Activated naive CD4-positive, alpha-beta T cell treated with anti-CD3 and anti-CD28 coated beads, Interleukin-2, amount 50 U/mL, for 72 hours (primary cell): Measurements from ENCODE around the gene EFHD2. TPM values are rescaled to one million over a fixed set of nuclear protein-coding genes. Genes with fewer than 3 reads are reported as not detected.
"Not testable (repeated sequence)": the region's sequence is repeated elsewhere in the genome, so short reads cannot be mapped to it uniquely, and the experiment has no call there.

ENCODE experiments used
- ATAC-seq, 2 donors: fragments of 150-1000 bp; cut with Tn5 transposase; 2 replicates each; pipeline ENCODE4 v1.10.0; 2021; ENCODE audit warnings: mild to moderate bottlenecking in 2 of 2, moderate library complexity in 2 of 2
- DNase-seq, 2 donors: peaks; one replicate each; pipeline ENCODE4 v3.0.0; 2021 to 2022; ENCODE audit warnings: low spot score in 2 of 2
- H3K27ac Mint-ChIP-seq, 2 donors: one replicate each; pipeline ENCODE4 v1.8.0; 2022; ENCODE audit warnings: mild to moderate bottlenecking in 2 of 2, mixed read lengths in 2 of 2
- H3K36me3 Mint-ChIP-seq, 2 donors: one replicate each; pipeline ENCODE4 v1.8.0; 2022; ENCODE audit warnings: mixed read lengths in 2 of 2
- H3K9me3 Mint-ChIP-seq, 2 donors: one replicate each; pipeline ENCODE4 v1.8.0; 2022; ENCODE audit warnings: mixed read lengths in 2 of 2
- total RNA-seq, 2 donors: library from RNA; stranded (reverse); gene quantifications; one replicate each; pipeline ENCODE4 v1.2.3, GENCODE V29; 2022

The EFHD2 gene
- total RNA-seq, 2 donors from 2014 or later, result 18.8 to 55.8 TPM

DNA sequence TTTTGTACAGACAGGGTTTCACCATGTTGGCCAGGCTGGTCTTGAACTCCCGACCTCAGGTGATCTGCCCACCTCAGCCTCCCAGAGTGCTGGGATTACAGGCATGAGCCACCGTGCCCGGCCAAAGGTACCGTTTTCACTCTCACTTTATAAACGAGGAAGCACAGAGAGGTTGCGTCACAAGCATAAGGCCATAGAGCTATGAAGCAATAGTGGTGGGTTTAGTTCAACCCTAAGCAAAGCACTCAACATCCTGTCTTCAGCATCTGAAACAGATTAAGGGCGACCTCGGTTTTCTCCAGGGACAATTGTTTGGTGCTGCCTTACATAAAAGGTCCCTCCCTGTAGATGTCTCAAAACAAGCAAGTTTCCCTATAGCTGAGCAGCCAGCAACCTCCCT lies 25.1 kb downstream of the EFHD2 start:
- ATAC-seq, H3K27ac Mint-ChIP-seq, H3K36me3 Mint-ChIP-seq, DNase-seq, H3K9me3 Mint-ChIP-seq: not testable (repeated sequence)

DNA sequence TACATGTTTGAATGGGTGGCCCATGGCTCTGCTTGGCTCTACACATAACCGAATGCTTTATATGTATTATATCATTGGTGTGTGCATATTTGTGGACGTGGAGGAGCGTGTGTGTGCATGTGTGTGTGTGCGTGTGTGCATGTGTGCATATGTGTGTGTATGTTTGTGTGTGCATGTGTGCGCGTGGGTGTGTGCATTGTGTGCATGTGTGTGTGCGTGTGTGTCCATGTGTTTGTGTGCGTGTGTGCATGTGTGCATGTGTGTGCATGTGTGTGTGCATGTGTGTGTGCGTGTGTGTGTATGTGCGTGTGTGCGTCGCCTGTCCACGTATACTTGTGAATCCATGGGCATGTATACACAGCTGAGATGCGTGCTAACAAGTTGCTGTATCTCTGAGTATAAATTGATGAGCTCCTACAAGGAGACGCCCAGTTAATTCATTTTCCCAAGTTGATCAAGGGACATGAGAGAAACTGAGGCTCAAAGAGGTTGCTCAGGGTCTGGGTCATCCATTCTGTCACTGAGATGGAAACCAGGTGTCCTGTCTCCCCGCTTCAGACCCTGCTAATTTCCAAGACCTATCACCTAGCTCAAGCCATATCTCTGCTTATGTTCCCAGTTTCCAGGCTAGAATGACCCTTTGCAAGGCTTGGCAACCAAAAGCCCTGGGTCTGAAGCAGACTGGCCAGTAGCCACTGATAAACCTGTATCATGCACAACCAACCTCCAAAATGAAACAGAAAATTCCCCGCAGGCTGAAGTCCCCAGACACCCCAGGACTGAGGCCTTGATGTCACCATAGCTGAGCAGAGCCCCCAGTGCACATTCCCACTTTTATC lies 25.8 kb downstream of the EFHD2 start:
- H3K9me3 Mint-ChIP-seq, result no peaks in the 10 kb centered on the region
- no peak for ATAC-seq
- no peaks in the 10 kb centered on the region for H3K36me3 Mint-ChIP-seq
- no peak for DNase-seq
- no peak overlapping the region for H3K27ac Mint-ChIP-seq

DNA sequence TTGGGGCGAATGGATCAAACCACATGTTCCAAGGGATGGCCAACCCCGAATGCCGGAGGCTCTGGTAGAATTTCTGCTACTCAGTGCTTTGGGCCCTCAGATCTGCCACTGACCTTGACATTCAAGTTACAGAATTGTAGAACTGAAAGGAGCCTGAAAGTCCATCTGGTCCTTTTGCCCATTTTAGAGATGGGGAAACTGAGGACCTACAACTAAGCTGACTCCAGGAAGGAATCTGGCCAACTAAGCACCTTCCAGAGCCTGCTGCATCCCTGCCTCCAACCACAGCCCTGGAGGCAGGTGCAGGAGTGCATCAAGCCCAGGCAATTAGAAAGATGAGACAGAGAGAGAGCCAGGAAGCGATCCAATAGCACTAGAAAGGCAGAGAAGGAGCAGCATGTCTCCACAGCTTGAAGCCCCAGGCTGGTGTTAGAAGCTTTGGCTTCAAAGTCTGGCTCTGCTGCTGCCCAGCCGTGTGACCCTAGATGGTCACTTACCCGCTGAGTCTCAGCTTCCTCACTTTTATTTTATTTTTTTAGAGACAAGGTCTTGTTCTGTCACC lies 27.3 kb downstream of the EFHD2 start:
- no peak for ATAC-seq
- no peak overlapping the region for H3K27ac Mint-ChIP-seq
- no peaks in the 10 kb centered on the region for H3K36me3 Mint-ChIP-seq
- H3K9me3 Mint-ChIP-seq, result no peaks in the 10 kb centered on the region
- DNase-seq, result no peak

DNA sequence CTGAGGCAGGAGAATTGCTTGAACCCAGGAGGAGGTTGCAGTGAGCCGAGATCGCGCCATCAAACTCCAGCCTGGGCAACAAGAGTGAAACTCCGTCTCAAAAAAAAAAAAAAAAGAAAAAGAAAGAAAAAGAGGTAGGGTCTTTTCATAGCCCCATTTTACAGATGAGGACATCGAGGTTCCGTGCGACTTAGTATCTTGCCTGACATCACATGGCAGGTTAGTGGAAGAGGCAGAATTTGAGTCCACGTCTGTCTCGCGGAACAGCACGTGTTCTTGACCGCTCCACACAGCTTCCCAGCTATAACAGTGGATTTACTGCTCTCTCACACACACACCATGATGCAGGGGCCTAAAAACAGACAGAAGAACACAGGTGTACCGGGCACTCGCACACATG lies 29.6 kb downstream of the EFHD2 start:
- ATAC-seq, result no peak
- DNase-seq, result no peak
- Mint-ChIP-seq H3K27ac (no peak overlapping the region), H3K36me3 (no peaks in the 10 kb centered on the region), H3K9me3 (no peaks in the 10 kb centered on the region)

DNA sequence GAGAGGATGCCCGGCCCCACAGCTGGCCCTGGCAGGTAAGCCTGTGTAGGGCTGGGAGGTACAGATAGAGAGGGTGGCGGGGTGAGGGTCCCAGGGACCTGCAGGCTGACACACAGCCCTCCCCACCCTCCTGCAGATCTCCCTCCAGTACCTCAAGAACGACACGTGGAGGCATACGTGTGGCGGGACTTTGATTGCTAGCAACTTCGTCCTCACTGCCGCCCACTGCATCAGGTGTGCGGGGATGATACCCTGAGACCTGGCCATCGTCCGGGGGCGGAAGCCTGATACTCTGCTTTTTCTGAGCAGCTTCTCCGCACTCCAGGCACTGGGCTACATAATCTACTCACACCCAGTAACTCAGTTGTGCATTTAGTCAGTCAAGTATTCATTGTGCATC lies 30.7 kb downstream of the EFHD2 start:
- ATAC-seq (no peak), DNase-seq (no peak)

DNA sequence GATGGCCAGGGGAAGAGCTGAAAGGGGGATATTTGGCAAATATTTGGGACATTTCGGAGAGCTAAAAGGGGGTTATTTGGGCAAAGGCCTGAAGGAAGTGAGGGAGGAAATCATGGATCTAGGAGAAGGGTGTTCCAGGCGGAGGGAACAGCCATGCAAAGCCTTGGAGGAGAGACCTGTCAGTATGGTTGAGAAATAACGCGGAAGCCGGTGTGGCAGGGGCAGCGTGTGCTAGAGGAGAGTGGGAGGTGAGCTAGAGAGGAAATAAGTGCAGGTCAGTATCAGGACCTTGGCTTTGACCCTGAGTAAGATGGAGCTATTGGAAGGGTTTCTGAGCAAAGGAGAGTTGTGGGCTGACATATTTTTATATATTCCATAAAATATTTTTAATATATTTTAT lies 31.6 kb downstream of the EFHD2 start:
- no peak for ATAC-seq
- H3K27ac Mint-ChIP-seq, result no peak overlapping the region
- no peak for DNase-seq

More for the DNA sequence above, 30.7 kb downstream of the EFHD2 start:
- Mint-ChIP-seq H3K36me3 (no peaks in the 10 kb centered on the region), H3K27ac (no peak overlapping the region), H3K9me3 (no peaks in the 10 kb centered on the region)

DNA sequence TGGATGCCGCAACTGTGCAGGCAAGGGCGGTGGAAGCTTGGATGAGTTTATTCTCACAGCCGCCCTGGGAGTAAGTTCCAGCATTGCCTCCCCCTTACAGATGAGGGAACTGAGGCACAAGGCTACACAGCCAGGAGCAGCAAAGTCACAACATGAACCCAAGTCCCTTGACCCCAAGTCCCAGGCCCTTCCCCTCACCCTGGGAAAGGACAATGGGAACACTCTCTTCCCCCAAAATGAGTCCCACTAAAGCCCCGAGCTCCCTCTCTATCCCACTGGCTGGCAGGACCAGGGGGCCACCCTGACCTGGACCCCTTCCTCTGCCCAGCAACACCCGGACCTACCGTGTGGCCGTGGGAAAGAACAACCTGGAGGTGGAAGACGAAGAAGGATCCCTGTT lies 32.4 kb downstream of the EFHD2 start:
- ATAC-seq (no peak), DNase-seq (no peak)
- no peak overlapping the region for H3K27ac Mint-ChIP-seq
- no peaks in the 10 kb centered on the region for H3K36me3 Mint-ChIP-seq
- H3K9me3 Mint-ChIP-seq, result no peaks in the 10 kb centered on the region

More for the DNA sequence above, 31.6 kb downstream of the EFHD2 start:
- Mint-ChIP-seq H3K36me3 (no peaks in the 10 kb centered on the region), H3K9me3 (no peaks in the 10 kb centered on the region)

DNA sequence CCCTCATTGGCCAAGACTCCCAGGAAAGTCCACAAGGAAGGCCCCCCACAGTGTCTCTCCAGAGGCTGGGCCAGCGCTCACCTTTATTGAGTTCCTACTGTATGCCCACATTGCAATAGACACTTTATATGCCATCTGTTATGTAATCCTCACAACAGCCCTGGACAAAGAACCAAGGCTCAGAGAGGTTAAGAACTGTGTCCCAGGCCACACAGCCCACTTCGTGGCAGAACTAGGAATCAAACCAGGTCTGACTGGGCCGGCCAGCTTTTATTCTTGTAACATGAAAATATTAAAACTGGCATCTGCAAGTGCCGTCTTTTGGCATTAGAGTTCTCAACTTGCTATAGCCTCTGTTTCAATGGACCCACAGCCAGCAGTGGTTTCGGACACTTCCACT lies 33.1 kb downstream of the EFHD2 start:
- Mint-ChIP-seq H3K36me3 (no peaks in the 10 kb centered on the region), H3K27ac (no peak overlapping the region), H3K9me3 (no peaks in the 10 kb centered on the region)
- ATAC-seq, result no peak
- DNase-seq, result no peak

DNA sequence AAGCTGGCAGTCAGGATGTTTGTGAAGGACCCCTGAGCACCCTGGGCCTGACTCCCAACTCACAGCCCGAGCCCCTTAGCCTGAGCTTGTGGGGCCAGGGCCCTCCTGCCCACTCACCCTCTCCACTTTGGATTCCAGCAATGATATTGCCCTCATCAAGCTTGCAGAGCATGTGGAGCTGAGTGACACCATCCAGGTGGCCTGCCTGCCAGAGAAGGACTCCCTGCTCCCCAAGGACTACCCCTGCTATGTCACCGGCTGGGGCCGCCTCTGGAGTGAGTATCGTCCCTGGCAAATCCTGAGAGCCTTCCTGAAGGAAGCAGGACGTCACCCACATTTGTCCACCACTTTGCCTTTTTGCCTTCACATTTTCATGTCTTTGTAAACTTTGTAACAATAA lies 33.6 kb downstream of the EFHD2 start:
- ATAC-seq (no peak), DNase-seq (no peak)
- Mint-ChIP-seq H3K27ac (no peak overlapping the region), H3K36me3 (no peaks in the 10 kb centered on the region), H3K9me3 (no peaks in the 10 kb centered on the region)

DNA sequence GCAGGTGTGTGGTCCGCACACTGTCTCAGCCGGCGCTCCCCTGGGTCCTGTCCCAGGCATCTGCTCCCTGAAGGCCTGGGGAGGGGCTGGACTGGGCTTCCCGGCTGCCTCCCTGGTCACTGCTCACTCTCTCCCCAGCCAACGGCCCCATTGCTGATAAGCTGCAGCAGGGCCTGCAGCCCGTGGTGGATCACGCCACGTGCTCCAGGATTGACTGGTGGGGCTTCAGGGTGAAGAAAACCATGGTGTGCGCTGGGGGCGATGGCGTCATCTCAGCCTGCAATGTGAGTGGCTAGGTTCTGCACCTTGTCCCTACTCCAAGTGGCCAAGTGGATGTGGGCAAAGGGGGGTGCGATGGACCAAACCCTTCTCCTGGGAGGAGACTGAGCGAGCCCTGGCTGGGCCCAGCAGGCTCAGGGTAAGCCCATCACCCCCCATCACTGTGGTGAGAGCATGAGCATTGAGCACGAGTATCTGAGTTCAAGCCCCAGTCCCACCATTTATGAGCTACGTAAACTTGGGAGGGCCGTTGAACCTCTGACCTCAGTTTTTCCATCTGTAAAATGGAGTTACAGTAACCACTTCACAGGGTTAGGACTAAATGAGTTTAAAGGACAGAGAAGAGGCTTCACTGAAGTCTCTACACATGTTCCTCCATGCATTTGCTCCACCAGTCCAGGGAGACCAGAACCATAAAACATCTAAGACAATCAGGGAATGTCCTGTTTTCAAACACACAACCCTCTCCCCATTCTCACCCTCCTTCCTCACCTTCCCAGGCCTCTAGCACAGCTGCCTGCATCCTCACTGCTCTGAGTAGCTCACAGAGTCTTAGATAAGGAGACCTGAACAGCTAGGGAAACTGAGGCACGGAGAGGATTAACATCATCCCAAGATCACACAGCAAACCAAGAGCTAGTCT lies 35.0 kb downstream of the EFHD2 start:
- no peaks in the 10 kb centered on the region for H3K9me3 Mint-ChIP-seq

DNA sequence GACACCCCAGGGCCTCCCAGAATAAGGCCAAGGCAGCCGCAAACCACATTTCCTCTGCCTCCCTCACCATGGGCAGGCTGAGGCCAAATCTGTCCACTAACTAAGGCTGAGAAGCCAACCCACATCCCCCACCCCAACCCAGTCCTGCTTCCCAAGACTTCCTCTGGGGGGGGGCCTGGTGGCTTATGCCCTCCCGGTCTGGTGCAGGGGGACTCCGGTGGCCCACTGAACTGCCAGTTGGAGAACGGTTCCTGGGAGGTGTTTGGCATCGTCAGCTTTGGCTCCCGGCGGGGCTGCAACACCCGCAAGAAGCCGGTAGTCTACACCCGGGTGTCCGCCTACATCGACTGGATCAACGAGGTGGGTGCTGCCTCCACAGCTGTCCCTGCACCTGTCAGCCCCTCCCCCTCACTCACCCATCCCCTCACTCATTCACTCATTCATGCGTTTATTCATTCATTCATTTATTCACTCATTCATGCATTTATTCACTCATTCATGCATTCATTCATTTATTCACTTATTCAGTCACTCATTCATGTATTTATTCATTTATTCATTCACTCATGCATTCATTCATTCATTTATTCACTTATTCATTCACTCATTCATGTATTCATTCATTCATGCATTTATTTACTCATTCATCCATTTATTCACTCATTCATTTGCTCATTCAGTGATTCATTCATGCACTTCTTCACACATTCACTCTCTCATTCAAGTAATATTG lies 35.9 kb downstream of the EFHD2 start:
- Mint-ChIP-seq H3K9me3 (no peaks in the 10 kb centered on the region), H3K36me3 (no peaks in the 10 kb centered on the region), H3K27ac (no peak overlapping the region)
- ATAC-seq (no peak), DNase-seq (no peak)

More for the DNA sequence above, 35.0 kb downstream of the EFHD2 start:
- no peaks in the 10 kb centered on the region for H3K36me3 Mint-ChIP-seq
- DNase-seq (no peak), ATAC-seq (no peak)
- no peak overlapping the region for H3K27ac Mint-ChIP-seq

DNA sequence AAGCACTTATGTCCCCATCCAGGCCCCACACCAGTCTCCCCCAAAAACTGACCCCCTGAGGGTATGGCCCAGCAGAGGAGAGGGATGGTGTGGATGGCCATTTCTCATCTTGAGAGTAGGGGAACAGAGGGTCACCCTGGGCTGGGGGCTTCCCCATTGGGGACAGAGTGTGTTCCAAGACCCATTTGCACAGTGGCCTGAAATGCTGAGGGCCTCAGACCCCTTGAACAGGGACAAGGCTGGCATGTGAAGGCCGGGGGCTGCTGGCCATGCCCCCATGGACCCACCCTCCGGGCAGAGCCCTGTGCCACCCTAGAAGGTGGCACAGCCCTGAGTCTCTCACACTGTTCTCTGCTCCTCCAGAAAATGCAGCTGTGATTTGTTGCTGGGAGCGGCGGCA lies 36.5 kb downstream of the EFHD2 start:
- no peaks in the 10 kb centered on the region for H3K9me3 Mint-ChIP-seq
- H3K27ac Mint-ChIP-seq, result no peak overlapping the region
- H3K36me3 Mint-ChIP-seq, result no peaks in the 10 kb centered on the region
- ATAC-seq (no peak), DNase-seq (no peak)

DNA sequence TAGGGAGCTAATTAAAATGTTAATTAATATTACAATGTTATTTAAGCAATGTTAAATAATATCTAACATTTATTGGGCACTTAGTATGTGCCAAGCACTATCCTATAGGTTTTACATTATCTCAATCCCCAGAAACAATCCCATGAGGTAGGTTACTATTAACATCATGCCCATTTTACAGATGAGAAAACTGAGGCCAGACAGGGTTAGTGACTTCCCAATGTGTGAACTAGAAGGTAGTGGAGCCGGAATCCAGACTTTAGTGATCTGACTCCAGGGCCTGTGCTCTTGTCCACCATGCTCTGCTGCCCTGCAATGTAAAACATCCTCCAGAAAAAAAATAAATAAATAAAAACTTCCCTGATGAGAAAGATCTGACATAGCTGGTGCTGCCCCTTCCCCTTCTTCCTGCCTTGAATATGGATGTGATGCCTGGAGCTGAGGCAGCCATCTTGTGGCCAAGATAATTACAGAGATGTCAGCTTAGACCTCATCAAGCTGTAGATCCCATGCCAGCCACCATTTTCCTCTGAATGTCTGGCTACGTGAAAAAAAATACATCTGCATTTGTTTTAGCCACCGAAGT lies 39.3 kb downstream of the EFHD2 start:
- ATAC-seq, result no peak
- Mint-ChIP-seq H3K9me3 (no peaks in the 10 kb centered on the region), H3K27ac (no peak overlapping the region), H3K36me3 (no peaks in the 10 kb centered on the region)
- no peak for DNase-seq

DNA sequence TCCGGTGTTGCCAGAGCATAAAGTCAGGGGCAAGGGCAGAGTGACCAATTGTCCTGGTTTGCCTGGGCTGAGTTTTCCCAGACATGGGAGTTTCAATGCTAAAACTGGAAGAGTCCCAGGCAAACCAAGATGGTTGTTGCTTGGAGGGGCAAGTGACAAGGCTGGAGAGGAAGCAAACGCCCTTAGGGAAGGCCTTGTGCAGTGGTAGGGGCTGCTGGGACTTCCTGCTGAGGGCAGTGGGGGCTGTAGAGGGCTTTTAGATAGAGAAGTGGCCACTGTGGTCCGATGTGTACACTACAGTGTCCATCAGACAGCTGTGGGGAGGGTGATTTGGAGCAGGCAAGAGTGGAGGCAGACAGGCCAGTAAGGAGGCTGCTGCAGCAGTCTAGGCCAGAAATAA lies 39.9 kb downstream of the EFHD2 start:
- DNase-seq, result no peak
- H3K36me3 Mint-ChIP-seq, result no peaks in the 10 kb centered on the region
- no peak overlapping the region for H3K27ac Mint-ChIP-seq
- H3K9me3 Mint-ChIP-seq, result no peaks in the 10 kb centered on the region
- no peak for ATAC-seq

DNA sequence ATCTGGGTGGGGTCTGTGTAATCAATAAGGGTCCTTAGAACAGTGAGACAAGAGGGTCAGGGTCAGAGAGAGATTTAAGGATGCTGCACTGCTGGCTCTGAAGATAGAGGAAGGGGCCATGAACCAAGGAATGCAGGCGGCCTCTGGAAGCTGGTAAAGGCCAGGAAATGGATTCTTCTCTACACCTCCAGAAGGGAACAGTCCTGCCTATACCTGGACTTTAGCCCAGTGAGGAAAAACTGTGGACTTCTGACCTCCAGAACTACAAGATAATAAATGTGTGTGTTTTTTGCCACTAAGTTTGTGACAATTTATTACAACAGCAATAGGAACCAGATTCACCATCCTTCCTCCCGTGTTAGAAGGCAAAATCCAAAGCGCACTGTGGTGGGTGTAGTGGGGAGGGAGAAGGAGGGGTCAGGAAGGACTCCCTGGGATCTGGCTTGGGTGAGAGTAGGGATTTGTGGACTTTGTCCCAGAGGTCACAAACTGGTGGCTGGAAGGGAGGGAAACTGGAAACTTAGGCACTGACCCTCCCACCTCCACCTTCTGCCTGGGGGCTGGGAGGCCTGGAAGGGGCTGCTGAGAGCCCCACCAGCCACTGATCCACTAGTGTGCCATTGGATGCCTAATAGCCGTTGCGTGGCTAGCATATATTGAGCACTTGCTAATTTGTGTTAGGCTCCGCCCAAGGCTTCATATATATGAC lies 41.5 kb downstream of the EFHD2 start:
- H3K36me3 Mint-ChIP-seq, result no peaks in the 10 kb centered on the region
- DNase-seq (no peak), ATAC-seq (no peak)
- H3K9me3 Mint-ChIP-seq, result no peaks in the 10 kb centered on the region
- H3K27ac Mint-ChIP-seq, result no peak overlapping the region

DNA sequence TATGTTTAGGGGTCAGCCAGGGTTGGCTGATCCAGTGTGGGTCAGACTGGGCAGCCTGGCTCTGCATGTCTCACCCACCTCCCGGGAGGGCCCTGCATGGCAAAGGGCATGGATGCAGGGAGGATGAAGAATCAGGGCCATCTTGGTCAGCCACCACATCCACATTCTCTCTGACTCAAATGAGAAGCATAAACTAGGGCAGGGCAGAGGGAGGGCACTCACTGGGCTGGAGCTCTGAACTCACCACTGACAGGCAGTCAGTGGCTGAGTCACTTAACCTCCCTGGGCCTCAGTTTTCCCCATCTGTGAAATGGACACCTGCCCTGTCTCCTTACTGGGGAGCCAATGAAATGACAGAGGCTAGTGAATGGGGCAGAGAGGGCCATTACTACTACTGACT lies 42.5 kb downstream of the EFHD2 start:
- DNase-seq (no peak), ATAC-seq (peak in 1 of 2 donors; percentile 69)
- Mint-ChIP-seq H3K27ac (no peak overlapping the region), H3K36me3 (no peaks in the 10 kb centered on the region), H3K9me3 (no peaks in the 10 kb centered on the region)
